ENCODE measurements around the gene OR10A4. TPM values are rescaled to one million over a fixed set of nuclear protein-coding genes. Genes with fewer than 3 reads are reported as not detected.

The OR10A4 gene
- total RNA-seq, 6 experiments from 2014 or later = not detected

DNA sequence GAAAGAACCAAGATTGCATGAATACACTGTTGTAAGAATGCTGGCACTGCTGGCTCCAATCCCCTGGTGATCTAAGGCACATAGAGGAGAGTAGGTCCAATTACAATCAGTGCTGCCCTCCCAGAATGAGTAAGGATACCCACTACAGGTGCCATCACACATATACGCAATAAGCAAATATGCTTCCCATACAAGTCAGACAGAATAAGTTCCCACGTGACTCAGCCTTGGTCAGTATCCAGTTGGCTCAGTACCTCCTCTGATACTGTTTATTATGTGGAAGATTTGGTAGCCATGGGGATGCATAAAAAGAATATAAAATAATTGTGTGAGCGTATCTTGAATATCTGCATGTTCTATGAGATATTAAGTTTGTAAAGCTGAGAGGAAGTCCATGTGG lies 35.5 kb downstream of the OR10A4 start:
- Mint-ChIP-seq H3K27me3 (ENCODE audit: insufficient read depth) (peaks cover 2% of the 10 kb centered on the region), H3K36me3 (ENCODE audit: low read depth) (no peaks in the 10 kb centered on the region), H3K9me3 (no peaks in the 10 kb centered on the region), H3K27ac (no peak overlapping the region), H3K4me1 (ENCODE audit: low read depth) (no peaks in the 10 kb centered on the region), H3K4me3 (no peak overlapping the region)
- TF ChIP-seq, protein P1, sequence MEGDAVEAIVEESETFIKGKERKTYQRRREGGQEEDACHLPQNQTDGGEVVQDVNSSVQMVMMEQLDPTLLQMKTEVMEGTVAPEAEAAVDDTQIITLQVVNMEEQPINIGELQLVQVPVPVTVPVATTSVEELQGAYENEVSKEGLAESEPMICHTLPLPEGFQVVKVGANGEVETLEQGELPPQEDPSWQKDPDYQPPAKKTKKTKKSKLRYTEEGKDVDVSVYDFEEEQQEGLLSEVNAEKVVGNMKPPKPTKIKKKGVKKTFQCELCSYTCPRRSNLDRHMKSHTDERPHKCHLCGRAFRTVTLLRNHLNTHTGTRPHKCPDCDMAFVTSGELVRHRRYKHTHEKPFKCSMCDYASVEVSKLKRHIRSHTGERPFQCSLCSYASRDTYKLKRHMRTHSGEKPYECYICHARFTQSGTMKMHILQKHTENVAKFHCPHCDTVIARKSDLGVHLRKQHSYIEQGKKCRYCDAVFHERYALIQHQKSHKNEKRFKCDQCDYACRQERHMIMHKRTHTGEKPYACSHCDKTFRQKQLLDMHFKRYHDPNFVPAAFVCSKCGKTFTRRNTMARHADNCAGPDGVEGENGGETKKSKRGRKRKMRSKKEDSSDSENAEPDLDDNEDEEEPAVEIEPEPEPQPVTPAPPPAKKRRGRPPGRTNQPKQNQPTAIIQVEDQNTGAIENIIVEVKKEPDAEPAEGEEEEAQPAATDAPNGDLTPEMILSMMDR (IDR thresholded peaks at IDR 0.05) = no peak
- DNase-seq = peak; percentile 1

DNA sequence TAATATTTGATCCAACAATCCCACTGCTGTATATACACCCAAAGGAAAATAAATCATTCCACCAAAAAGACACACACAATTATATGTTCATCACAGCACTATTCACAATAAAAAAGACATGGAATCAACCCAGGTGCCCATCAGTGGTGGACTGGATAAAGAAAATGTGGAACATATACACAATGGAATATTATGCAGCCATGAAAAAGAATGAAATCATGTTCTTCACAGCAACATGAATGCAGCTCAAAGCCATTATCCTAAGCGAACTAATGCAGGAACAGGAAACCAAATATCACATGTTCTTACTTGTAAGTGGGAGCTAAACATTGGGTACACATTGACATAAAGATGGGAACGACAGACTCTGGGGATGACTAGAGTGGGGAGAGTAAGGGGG lies 43.3 kb downstream of the OR10A4 start:
- H3K27me3 Mint-ChIP-seq (ENCODE audit: insufficient read depth) = no peaks in the 10 kb centered on the region

DNA sequence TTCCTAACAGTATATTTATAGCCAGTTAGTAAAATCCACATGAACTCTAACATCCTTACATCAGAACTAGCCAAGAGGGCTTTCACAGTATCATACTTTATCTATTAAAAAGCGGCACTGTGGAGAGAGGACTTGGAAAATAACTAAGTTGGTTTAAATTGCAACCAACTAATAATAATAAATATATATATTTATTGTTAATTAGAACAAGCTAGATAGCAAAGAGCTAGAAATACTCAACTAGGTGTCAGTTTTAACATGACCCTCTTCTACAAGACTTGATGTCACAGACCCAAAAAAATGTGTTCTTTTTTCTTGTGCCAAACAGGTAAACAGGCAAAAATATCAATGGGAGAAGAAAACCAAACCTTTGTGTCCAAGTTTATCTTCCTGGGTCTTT lies 44.3 kb downstream of the OR10A4 start, which contains the start of gene OR2D3:
Gene OR2D3 (plus strand): TSS at position 301 of the 400 bp plus-strand sequence. CDS start 0 bp downstream, at position 301.
- TF ChIP-seq, protein P1 (IDR thresholded peaks at IDR 0.05) = no peak
- Mint-ChIP-seq H3K4me1 (ENCODE audit: low read depth) (peaks cover 4% of the 10 kb centered on the region), H3K27ac (no peak within 1 kb of the TSS), H3K4me3 (no peak within 1 kb of the TSS), H3K27me3 (ENCODE audit: insufficient read depth) (no peaks in the 10 kb centered on the region), H3K36me3 (ENCODE audit: low read depth) (no peaks in the 10 kb centered on the region), H3K9me3 (no peaks in the 10 kb centered on the region)
- no peak for DNase-seq

More for the DNA sequence above, 43.3 kb downstream of the OR10A4 start:
- no peak overlapping the region for H3K27ac Mint-ChIP-seq
- TF ChIP-seq, protein P1 (IDR thresholded peaks at IDR 0.05) = no peak
- no peaks in the 10 kb centered on the region for H3K9me3 Mint-ChIP-seq
- H3K4me3 Mint-ChIP-seq = no peak overlapping the region
- DNase-seq = no peak
- H3K36me3 Mint-ChIP-seq (ENCODE audit: low read depth) = no peaks in the 10 kb centered on the region
- H3K4me1 Mint-ChIP-seq (ENCODE audit: low read depth) = no peaks in the 10 kb centered on the region

DNA sequence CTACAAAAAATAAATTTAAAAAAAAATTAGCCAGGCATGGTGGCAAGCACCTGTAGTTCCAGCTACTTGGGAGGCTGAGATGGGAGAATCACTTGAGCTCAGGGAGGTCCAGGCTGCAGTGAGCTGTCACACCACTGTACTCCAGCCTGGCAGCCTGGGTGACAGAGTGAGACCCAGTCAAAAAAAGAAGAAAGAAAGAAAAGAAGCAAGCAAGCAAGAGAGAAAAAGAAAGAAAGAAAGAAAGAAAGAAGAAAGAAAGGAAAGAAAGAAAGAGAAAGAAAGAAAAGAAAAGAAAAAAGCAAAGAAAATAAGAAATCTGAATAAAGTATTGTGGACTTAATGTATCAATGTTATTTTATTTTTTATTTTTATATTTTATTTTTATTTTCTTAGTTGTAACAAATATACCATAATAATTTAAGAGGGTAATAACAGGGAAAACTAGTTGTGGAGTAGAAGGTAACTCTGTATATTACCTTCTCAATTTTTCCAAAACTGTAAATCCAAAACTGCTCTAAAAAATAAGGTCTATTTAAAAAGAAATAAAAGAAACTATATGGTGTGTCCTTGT lies 48.7 kb downstream of the OR10A4 start:
- H3K4me3 Mint-ChIP-seq = no peak overlapping the region; the same call in 1 of the 2 replicates
- DNase-seq = no peak
- no peaks in the 10 kb centered on the region for H3K9me3 Mint-ChIP-seq

DNA sequence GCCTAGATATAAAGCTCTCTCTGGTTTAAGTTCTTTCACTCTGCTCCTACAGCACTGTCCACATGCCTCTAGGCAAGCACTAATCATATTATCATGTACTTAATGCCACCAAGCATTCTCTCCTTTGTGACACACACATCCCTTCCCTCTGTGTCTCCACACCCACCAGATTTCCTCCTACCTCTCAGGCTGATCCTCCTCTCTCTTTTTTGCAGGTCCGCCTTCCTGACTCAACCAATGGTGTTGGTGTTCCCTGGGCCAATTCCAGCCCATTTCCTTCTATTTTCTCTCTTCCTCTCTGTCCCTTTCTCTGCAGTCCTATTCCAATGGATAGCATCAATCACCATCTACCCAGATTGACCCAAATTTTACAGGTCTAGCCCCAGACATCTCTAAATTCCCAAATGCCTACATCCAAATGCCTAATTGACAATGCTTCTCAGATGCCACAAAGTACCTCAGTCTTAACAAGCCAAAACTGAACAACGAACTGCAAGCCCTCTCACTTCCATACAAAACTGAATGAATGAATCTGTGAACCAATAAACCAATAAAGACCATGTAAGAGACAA lies 49.3 kb downstream of the OR10A4 start:
- Mint-ChIP-seq H3K27me3 (ENCODE audit: insufficient read depth) (no peaks in the 10 kb centered on the region), H3K36me3 (ENCODE audit: low read depth) (peaks cover 6% of the 10 kb centered on the region), H3K4me3 (peak overlapping the region; percentile 98), H3K9me3 (no peaks in the 10 kb centered on the region), H3K27ac (peak overlapping the region; percentile 72), H3K4me1 (ENCODE audit: low read depth) (peaks cover 23% of the 10 kb centered on the region)
- TF ChIP-seq, protein P1 (IDR thresholded peaks at IDR 0.05) = no peak
- DNase-seq = peak; percentile 19

More for the DNA sequence above, 48.7 kb downstream of the OR10A4 start:
- TF ChIP-seq, protein P1 (IDR thresholded peaks at IDR 0.05) = no peak
- Mint-ChIP-seq H3K27ac (peak overlapping the region; percentile 72; the same call in 1 of the 2 replicates), H3K36me3 (ENCODE audit: low read depth) (0 out of 2 replicates have a peak, but pooled peaks cover under 1% of the 10 kb centered on the region), H3K27me3 (ENCODE audit: insufficient read depth) (no peaks in the 10 kb centered on the region), H3K4me1 (ENCODE audit: low read depth) (peaks cover 23% of the 10 kb centered on the region)
